IMR-90 (cell line): ENCODE data around the gene CEP41.

Experiments
- CTCF ChIP-seq: conservative IDR thresholded peaks from 2 replicates; pipeline ENCODE4 v1.5.1; 2012; ENCODE audit warnings: mild to moderate bottlenecking, low read depth, low read length, improper control_type of control experiment
- MAZ ChIP-seq: IDR thresholded peaks from 2 replicates; pipeline ENCODE4 v1.6.1; 2012; ENCODE audit warnings: low read depth, mild to moderate bottlenecking, low read length, improper control_type of control experiment, moderate library complexity, borderline replicate concordance
- RFX5 ChIP-seq: IDR thresholded peaks from 2 replicates; pipeline ENCODE4 v1.8.0; 2012; ENCODE audit warnings: low read depth, mild to moderate bottlenecking, low read length, moderate library complexity

GRCh38 chr7:130468612-130469011 lies 27.8 kb upstream of the CEP41 start:
- TF ChIP-seq MAZ = no peak
- no peak for TF ChIP-seq CTCF
- no peak for TF ChIP-seq RFX5
